GM21447 (cell line): Measurements from ENCODE around the gene GLG1.
"Not testable (repeated sequence)": the region's sequence is repeated elsewhere in the genome, so short reads cannot be mapped to it uniquely, and the experiment has no call there.

ENCODE experiments used
- ATAC-seq: cut with Tn5 transposase; IDR thresholded peaks from one replicate; pipeline ENCODE4 v1.9.1; 2021; ENCODE audit not compliant: unreplicated experiment

The GLG1 gene

DNA sequence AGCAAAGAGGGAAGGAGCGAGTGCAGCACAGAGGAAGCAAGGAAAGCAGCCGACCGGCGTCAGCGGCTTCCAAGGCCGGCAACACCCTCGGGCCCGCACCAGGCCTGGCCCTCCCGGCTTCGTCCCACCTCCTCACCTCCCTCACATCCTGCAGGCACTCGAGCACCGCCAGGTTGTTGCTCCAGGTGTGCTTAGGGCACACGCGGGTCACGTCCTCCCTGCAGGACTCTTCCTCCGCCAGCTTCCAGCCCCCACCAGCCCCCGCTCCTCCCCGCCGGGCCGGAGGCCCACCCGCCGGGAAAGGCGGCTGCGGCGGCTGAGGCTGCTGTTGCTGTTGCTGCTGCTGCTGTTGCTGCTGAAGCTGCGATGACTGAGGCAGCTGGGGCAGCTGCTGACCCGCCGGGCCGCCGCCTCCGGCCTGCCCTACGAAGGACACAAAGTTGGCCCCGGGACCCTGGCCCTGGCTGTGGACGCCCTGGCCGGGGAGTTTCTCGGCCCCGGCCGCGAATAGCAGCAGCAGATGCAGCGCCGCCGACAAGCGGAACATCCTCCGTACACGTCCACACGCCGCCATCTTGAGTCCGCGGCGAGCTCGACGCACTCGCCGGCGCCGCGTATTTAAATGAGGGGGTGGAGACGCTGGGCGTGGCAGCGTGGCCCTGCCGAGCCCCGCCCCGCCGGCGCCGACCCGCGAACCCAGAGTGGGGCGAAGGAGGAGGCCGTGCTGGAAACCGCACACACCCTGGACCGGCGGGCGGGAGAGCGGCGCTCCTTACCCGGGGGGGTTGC lies at the start of gene GLG1:
GLG1 (minus strand) TSS at position 594 of the 789 bp plus-strand sequence; CDS start at position 574, 20 bp downstream.
- ATAC-seq = peak; percentile 93

DNA sequence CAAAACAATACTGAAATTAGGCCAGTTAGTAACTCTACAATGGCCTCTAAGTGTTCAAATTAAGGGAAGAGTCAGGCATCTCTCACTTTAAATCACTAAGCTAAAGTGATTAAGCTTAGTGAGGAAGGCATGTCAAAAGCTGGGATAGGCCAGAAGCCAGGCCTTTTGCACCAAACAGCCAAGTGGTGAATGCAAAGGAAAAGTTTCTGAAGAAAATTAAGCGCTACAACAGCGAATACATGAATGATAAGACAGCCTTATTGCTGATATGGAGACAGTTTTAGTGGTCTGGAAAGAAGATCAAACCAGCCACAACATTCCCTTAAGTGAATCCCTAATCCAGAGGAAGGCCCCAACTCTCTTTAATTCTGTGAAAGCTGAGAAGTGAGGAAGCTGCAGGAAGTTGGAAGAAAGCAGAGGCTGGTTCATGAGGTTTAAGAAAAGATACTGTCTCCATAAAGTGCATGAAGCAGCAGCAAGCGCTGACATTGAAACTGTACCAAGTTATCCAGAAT lies 47.7 kb upstream of the GLG1 start:
- no peak for ATAC-seq

DNA sequence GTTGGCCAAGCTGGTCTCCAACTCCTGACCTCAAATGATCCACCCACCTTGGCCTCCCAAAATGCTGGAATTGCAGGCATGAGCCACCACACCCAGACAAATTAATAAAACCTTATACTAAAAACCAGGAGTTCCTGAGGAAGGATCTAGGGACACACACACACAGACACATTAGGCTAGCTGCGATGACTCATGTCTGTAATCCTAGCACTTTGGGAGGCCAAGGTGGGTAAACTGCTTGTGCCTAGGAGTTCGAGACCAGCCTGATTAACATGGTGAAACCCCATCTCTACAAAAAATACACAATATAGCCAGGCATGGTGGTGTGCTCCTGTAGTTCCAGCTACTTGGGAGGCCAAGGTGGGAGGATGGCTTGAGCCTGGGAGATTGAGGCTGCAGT lies 46.0 kb upstream of the GLG1 start:
- ATAC-seq = not testable (repeated sequence)

DNA sequence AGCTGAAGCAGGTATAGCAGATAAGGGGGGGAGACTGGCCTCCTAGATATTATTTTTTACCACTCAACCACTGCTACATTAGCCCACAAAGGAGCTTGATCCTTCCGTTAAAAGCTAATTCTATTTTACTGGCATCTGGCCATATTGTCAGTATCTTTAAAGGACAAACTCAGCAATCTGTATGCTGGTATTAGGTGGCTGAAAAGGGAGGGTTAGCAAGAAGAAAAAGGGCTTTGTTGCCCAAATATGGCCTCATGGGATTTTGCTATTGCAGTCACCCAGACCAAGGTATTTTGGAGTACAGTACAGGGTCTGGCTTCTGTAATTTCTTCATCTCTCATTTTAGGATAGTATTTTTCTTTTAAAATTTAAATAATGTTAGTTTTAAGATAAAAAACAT lies 45.3 kb upstream of the GLG1 start:
- no peak for ATAC-seq

DNA sequence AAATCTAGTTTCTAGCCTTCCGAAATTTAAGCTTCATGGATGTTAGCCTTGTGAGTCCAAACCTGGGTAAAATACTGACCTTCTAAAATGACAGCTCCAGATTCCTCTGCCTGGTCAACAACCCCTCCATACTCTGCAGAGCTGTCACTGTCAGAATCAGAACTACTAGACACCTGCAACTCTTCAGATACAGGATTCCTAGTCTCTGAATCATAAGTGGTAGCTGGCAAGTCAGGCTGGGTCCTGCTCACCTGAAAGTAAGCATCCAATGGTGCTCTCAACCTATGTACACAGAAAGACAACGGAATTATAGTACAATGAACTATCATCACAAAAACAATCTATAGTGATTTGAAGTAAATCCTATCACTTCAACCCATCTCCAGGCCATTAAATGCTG lies 44.9 kb upstream of the GLG1 start:
- ATAC-seq = no peak

DNA sequence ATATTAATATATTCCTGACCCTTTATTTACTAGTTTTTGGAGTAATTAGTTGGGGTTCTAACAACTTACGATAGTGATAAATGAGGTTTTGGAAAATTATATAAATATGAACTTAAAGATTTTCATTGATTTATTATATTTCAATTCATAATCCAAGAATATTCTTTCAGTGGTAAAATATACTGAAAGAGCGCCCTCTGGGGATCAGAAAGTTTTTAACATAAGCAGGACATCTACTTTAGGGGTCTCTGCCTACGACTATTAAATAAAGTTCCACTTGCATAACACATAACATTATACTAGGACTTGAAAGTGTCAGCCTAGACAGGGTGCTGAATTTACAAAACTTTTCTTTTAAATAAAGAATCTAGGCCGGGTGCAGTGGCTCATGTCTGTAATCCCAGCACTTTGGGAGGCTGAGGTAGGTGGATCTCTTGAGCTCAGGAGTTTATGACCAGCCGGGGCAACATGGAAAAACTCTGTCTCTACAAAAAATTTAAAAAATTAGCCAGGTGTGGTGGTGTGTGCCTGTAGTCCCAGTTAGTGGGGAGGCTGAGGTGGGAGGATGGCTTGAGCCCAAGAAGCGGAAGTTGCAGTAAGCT lies 44.2 kb upstream of the GLG1 start:
- no peak for ATAC-seq

DNA sequence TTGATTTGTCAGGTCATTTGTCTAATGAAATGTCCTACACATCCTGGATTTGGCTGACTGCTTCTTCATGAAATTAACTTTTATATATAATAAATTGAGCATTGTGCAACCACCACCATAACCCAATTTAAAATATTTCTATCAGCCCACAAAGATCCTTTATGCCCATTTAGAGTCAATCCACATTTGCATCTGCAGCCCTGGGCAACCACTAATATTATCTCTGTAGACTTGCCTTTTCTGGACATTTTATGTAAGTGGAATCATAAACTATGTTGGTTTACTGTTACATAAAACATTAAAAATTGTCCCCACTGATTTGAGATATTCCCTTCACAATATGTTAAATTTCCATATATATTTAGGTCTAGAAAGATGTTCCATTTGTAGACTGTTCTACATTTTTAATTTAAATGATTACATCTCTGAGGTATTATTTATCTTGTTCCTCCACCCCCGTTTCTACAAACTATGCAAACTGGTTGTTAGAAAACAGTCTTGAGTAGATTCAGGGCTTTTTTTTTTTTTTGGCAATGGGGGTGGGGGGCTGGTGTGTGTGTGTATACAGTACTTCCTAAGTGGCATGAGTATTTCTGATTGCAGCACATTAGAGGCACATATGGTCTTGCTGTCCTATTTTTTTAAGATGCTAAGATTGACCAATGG lies 43.1 kb upstream of the GLG1 start:
- ATAC-seq = no peak

DNA sequence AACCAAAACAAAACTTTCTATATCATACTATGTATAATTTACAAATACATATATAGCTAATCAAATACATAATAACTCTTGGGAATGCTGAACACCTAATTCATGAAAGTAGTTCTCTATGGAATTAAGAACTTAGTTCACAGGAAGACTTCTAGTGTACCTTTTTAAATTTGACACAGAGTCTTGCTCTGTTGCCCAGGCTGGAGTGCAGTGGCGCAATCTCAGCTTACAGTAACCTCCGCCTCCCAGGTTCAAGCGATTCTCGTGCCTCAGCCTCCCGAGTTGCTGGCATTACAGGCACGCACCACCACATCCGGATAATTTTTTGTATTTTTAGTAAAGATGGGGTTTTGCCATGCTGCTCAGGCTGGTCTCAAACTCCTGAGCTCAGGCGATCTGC lies 35.1 kb upstream of the GLG1 start:
- ATAC-seq = no peak

DNA sequence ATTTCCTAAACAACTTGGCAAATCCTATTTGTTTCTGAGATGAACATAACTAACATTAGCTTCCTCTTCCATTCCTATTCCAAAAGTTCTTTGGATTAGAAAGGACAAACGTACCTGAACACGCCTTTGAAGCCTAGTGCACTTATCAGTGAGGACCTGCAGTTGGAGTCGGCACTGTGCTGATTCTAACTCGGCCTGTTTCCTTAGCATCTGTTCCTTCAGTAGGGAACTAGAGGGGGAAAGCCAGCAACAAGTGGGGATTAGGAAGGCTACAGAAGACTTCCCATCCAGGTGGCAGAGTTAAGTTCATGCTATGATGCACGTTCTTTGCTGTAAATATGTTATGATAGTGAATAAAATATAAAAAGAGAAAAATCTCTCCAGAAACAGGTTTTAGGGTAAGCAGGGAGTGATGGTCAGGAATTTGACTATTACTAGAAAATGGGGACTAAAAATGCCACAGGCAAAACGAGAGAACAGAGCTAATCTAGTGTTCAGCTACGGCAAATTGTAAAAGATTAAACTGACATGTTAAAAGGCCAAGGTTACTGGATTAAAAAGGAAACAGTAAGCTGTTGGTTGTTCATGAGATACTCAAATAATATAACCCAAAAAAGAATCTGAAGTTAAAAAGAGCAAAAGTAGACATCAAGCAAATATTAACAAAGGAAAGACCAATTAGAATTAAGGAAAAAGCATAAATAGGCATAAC lies 31.0 kb upstream of the GLG1 start:
- ATAC-seq = no peak

DNA sequence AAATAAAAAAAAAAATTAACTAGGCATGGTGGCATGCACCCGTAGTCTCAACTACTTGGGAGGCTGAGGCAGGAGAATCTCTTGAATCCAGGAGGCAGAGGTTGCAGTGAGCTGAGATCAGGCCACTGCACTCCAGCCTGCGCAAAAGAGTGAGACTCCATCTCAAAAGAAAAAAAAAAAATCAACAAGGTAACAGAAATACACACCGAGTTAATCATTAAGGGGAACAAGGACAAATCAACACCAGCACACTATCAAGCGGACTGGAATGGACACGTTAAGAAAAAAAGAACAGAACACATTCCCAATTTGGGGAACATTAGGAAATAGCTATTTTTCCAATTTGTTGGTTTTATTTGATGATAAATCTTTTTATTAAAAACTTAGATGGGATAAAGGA lies 28.4 kb upstream of the GLG1 start:
- ATAC-seq = no peak

DNA sequence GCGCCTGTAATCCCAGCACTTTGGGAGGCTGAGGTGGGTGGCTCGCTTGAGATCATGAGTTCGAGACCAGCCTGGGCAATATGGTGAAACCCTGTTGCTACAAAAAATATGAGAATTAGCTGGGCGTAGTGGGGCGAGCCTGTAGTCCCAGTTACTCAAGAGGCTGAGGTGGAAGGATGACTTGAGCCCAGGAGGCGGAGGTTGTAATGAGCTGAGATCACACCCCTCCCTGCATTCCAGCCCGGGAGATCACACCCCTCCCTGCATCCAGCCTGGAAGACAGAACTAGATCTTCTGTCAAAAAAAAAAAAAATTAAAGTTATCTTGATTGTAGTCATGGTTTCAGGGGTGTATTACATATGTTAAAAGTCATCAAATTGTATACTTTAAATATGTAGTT lies 26.8 kb upstream of the GLG1 start:
- no peak for ATAC-seq

DNA sequence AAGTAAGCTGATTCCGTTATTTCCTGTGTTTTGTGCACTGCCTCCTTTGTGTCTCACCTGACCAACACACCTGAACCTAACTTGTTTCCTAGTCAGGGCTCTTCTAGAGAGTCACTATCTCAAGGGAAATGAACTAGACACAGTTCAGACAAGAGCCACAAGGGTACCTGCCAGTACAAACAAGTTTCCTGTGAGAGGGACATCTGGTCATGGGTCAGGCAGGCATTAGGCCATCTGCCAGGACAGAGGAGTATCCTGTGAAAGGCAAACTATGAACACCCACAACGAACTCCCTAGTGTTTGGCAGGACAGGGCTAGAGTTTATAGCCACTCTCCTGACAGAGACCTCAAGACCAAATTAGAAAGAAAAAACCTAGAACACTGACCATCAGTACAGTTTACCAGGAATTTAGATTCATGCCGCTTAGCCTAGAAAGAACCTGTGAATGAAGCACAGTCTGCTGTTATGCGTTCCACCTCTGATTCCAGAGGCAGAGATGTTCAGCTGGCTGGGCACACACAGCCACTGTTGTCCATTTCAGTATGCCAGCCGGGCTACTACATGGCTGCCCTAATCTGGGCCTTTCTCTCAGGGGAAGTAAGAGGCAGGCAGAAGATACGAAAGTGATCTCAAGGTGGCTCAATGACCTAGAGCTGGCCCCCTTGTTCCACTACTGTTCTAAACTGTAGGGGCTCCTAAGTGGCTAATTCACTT lies 20.7 kb upstream of the GLG1 start:
- ATAC-seq = peak; percentile 14

DNA sequence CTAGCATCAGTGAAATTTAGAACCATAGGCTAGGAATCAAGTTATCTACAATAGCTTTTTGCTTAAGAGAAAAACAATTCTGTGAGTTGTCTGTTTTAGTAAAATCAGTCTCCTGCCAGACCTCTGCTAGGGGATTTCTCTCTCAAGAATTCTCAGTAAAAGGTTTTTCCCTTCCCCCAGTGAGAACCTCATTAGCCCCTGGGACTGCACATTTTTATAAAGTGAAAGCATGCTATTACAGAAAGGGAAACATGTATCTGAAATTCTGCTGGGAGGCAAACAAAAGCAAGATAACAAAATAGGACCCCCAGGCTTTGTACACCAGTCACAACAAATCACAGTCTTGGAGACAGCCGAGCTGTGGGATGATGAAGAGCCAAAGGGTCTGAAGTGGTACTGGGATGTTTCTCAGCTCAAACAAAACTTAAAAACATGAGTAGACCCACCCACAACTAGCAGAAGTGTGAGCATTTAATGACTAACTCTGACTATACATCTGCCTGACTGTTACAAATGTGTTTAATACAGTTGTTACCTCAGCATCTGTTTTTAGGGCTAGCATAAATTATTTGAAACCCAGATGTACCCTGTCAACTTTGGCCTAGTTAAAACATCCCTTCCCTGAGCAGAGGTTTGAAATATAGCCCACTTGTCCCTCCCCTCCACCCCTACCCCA lies 20.0 kb upstream of the GLG1 start:
- ATAC-seq = peak; percentile 53

DNA sequence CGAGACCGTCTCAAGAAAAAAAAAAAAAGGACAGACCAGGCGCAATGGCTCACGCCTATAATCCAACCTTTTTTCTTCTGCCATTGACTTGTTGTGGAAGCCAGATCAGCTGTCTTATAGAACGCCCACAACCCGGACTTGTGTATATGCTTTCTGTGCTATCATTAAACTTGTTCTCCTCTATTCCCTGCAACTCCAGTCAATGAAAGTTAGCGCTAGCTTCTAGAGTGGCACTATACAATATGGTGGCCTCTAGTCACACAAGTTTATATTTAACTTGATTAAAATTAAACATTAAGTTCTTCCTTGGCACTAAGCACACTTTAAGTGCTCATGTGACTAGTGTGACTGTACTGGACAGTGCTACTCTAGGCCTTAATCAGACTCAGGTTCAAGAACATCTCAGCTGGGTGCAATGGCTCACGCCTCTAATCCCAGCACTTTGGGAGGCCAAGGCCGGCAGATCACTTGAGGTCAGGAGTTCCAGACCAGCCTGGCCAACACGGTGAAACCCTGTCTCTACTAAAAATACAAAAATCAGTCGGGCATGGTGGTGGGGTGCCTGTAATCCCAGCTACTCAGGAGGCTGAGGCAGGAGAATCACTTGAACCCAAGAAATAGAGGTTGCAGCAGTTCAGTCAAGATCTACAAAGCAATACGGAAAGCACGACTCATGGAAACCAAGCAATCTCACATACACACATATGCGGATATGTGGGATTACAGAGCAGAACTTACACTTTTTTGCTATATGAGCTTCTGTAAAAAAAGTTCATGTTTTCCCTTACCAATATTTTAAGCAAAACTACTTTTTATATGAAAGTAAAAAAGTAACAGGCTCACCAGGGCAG lies 18.8 kb upstream of the GLG1 start:
- no peak for ATAC-seq

DNA sequence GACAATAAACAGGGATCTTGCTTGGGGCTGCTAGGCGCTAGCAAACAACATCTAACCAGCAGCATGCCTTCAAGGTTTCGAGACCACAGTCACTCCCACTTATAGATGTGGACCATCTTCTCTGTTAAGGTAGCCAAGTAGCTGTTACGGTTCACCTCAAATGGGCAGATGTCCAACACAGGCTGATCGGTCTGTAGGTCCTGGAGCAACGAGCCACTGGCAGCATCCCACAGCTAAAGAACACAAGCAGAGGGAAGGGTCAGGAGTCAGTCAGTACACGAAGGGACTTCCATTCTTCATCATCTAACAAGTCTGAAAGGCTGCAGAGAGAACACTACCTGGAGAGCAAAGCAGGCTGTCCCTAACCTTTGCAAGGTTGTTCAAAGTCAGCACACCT lies 16.9 kb upstream of the GLG1 start:
- ATAC-seq = no peak

DNA sequence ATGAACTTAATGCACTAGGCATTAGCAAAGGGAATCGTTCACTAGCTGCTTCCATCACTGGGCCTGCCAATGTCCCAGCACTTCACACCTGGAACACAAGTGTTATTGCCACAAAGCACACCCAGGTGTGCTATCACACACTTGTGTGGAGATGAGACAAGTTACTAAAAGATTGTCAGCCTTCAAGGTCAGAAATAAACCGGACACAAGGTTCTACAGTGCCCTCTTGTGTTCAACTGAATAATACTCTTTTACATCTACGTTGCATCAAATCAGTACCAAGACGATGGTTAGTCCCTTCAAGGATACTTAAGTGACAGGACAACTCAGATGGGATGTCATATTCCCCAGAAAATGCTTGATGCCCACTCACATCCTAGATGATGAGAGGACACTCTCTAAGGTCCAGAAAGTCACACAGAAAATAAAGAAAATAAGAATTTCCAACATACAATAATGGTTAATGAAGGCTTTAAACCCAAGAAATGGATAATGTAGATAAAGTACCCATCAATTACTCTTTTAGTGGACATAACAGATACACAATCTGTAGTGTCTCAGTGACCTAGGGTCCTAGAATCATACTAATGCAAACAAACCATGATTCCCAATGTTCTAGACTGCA lies 16.4 kb upstream of the GLG1 start:
- ATAC-seq = no peak

DNA sequence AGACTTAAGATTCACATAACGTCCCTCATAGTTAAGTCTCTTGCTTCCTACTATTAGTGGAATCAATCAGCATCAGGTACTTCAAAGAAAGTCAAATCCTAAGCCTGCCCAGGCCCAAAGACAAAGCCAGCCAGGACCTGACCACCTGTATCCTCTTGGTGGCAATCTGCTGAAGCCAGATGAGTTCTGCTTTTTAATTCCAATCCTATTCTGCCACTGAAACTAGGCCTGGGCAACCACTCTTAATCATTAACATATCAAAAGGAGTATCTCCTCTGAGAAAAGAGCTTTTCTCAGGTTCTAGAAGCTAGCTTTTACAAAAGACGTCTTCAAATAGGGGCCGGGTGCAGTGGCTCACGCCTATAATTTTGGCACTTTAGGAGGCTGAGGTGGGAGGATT lies 15.1 kb upstream of the GLG1 start:
- ATAC-seq = no peak

DNA sequence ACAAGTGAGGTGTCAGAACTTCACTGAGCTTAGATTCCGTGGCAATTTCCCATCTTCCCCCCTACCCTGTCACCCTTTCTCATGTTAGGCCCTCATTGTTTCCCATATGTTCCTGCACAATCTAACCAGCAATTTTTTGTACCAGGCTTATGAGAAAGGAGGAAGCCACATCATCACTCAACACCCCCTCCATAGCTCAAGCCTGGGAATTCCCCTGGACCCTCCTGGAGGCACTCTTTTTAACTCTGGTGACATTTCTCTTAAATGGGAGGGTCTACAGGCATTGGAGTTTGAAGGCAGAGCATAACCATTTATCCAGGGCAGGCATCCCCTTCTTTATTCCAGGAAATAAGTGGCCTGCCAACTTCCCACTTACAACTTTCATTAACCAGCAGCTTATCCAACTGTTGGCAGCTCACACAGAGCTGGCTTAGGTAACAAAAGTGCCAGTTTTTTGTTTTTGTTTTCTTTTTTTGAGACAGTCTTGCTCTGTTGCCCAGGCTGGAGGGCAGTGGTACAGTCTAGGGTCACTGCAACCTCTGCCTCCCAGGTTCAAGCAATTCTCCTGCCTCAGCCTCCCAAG lies 10.4 kb upstream of the GLG1 start:
- ATAC-seq = no peak
